B cell (primary cell): ENCODE results near the gene BICDL1. TPM values are rescaled to one million over a fixed set of nuclear protein-coding genes. Genes with fewer than 3 reads are reported as not detected.

Experiments used
- ATAC-seq: fragments of 200-7000 bp; cut with Tn5 transposase; one replicate; pipeline ENCODE4 v1.10.0; 2021; ENCODE audit warnings: low read depth, mild to moderate bottlenecking, moderate number of reproducible peaks, moderate library complexity
- CTCF ChIA-PET: fragments of 350-600 bp; sonication (Branson Sonifier 250); formaldehyde crosslinking; loops from one replicate; lab custom pipeline; 2021; ENCODE audit warnings: antibody characterized with exemption, inconsistent platforms; lab: Charles Lee
- POLR2A ChIA-PET: fragments of 350-600 bp; sonication (Branson Sonifier 250); formaldehyde crosslinking; loops from one replicate; lab custom pipeline; 2021; ENCODE audit warnings: antibody characterized with exemption; lab: Charles Lee
- DNase-seq: peaks from one replicate; pipeline ENCODE4 v3.0.0; 2013
- H2AFZ ChIP-seq: 2 replicates; pipeline ENCODE4 v1.6.1; 2012; ENCODE audit warnings: mild to moderate bottlenecking, low read depth, low read length; ENCODE audit not compliant: insufficient read depth, poor library complexity, severe bottlenecking
- H3K27ac ChIP-seq, 2 donors: 1 replicate in 1 of 2; 2 replicates in 1 of 2; pipeline ENCODE4 v1.5.1; 2012 to 2013; ENCODE audit warnings: low read length in 2 of 2, mild to moderate bottlenecking in 2 of 2, moderate library complexity in 1 of 2
- H3K27me3 ChIP-seq, 4 experiments: fragments of 200-600 bp in 1 of 4; sonication (generic) in 1 of 4; replicated peaks in 1 of 4; 1 replicate in 2 of 4; 2 replicates in 2 of 4; pipeline versions ENCODE4 v1.6.1 to v1.7.0; 2013 to 2016; ENCODE audit warnings: low read length in 3 of 4, mild to moderate bottlenecking in 2 of 4, mixed read lengths in 1 of 4, moderate library complexity in 1 of 4; ENCODE audit not compliant: insufficient read depth in 4 of 4, control insufficient read depth in 3 of 4; ENCODE audit errors: control extremely low read depth in 1 of 4
- H3K36me3 ChIP-seq, 2 experiments: replicated peaks in 1 of 2; 1 replicate in 1 of 2; 2 replicates in 1 of 2; pipeline versions ENCODE4 v1.6.1 to v1.7.1; 2013; ENCODE audit warnings: low read length in 1 of 2; ENCODE audit not compliant: insufficient read depth in 2 of 2, control insufficient read depth in 1 of 2; ENCODE audit errors: control extremely low read depth in 1 of 2, extremely low read depth in 1 of 2
- H3K4me1 ChIP-seq, 2 donors: fragments of 200-600 bp in 1 of 2; sonication (generic) in 1 of 2; 1 replicate in 1 of 2; 2 replicates in 1 of 2; pipeline versions ENCODE4 v1.5.1 to v1.6.1; 2013 to 2017; ENCODE audit warnings: low read length in 2 of 2; ENCODE audit not compliant: control insufficient read depth in 2 of 2, insufficient read depth in 2 of 2
- H3K4me2 ChIP-seq: replicated peaks from 2 replicates; pipeline ENCODE3; 2012; ENCODE audit warnings: mild to moderate bottlenecking, low read depth, low read length; ENCODE audit not compliant: poor library complexity, severe bottlenecking
- H3K4me3 ChIP-seq, 5 experiments: fragments of 200-600 bp in 1 of 5; sonication (generic) in 1 of 5; 1 replicate in 3 of 5; 2 replicates in 2 of 5; pipeline versions ENCODE4 v1.5.1 to v1.7.0; 2011 to 2016; ENCODE audit warnings: low read length in 4 of 5, mild to moderate bottlenecking in 4 of 5, low read depth in 2 of 5, control low read depth in 1 of 5, moderate library complexity in 1 of 5; ENCODE audit not compliant: insufficient read depth in 1 of 5; ENCODE audit errors: control extremely low read depth in 1 of 5, extremely low read depth in 1 of 5
- H3K79me2 ChIP-seq: fragments of 200-600 bp; sonication (generic); one replicate; pipeline ENCODE4 v1.6.0; 2016; ENCODE audit warnings: low read length; ENCODE audit not compliant: control insufficient read depth, insufficient read depth
- H3K9ac ChIP-seq: fragments of 200-600 bp; sonication (generic); 2 replicates; pipeline ENCODE4 v1.6.1; 2017; ENCODE audit warnings: mild to moderate bottlenecking, low read length, moderate library complexity
- H3K9me3 ChIP-seq, 3 donors: one replicate each; pipeline versions ENCODE4 v1.6.1 to v1.7.1; 2013; ENCODE audit warnings: low read length in 2 of 3; ENCODE audit not compliant: control insufficient read depth in 2 of 3, insufficient read depth in 1 of 3; ENCODE audit errors: control extremely low read depth in 1 of 3
- H4K20me1 ChIP-seq: 2 replicates; pipeline ENCODE4 v1.6.0; 2012; ENCODE audit warnings: mild to moderate bottlenecking, low read length; ENCODE audit not compliant: insufficient read depth, control insufficient read depth, poor library complexity, severe bottlenecking
- H3K27ac Mint-ChIP-seq: one replicate; pipeline ENCODE4 v1.8.0; 2021; ENCODE audit warnings: mixed read lengths
- H3K27me3 Mint-ChIP-seq: one replicate; pipeline ENCODE4 v1.8.0; 2021; ENCODE audit warnings: mixed read lengths
- H3K4me1 Mint-ChIP-seq: one replicate; pipeline ENCODE4 v1.8.0; 2021; ENCODE audit warnings: mixed read lengths
- H3K4me3 Mint-ChIP-seq: one replicate; pipeline ENCODE4 v1.8.0; 2021; ENCODE audit warnings: mixed read lengths
- H3K9me3 Mint-ChIP-seq: one replicate; pipeline ENCODE4 v1.8.0; 2022; ENCODE audit warnings: mixed read lengths; ENCODE audit not compliant: insufficient read depth
- CTCF ChIP-seq: fragments of 200-600 bp; IDR thresholded peaks from one replicate; pipeline ENCODE4 v1.8.0; 2022; ENCODE audit warnings: antibody characterized with exemption, mild to moderate bottlenecking
- EZH2 ChIP-seq: IDR thresholded peaks from 2 replicates; pipeline ENCODE4 v1.6.1; 2012; ENCODE audit warnings: borderline replicate concordance, low read depth, mild to moderate bottlenecking, moderate library complexity, low read length; ENCODE audit not compliant: insufficient read depth, poor library complexity, severe bottlenecking
- WGBS: methylation state at CpG from one replicate; pipeline ENCODE4 v1.1.5; 2013; ENCODE audit warnings: missing lambda C conversion rate; ENCODE audit not compliant: insufficient coverage; 5-methylcytosine and 5-hydroxymethylcytosine counted together
- intact Hi-C: fragments of 100-400 bp; cut with micrococcal nuclease; formaldehyde crosslinking; loops from one replicate; pipeline ENCODE4 v1.10.0; 2022
- polyA plus RNA-seq: library from polyadenylated mRNA; depleted of rRNA; stranded (reverse); fragments of >200 nt; gene quantifications from 2 replicates; pipeline ENCODE4 v1.2.3, GENCODE V29; 2012
- total RNA-seq, 2 donors: library from RNA; stranded (reverse); fragments of 120-200 nt in 1 of 2; gene quantifications; 1 replicate in 1 of 2; 2 replicates in 1 of 2; pipeline versions ENCODE4 v1.2.3 to v1.2.4, GENCODE V29; 2013 to 2022

The BICDL1 gene
- total and polyA plus RNA-seq, 2 donors (not counting 1 experiment from before 2014, with no cell fraction given): 15.6 to 41.5 TPM

- H3K27me3 ChIP-seq: no peaks in the 10 kb centered on the region
- no peaks in the 10 kb centered on the region for H3K9me3 ChIP-seq
- no peak overlapping the region for H3K4me3 ChIP-seq
- no peak overlapping the region for H2AFZ ChIP-seq
- H3K27ac ChIP-seq: no peak overlapping the region
- H3K4me2 ChIP-seq: no peak overlapping the region
- no peaks in the 10 kb centered on the region for H4K20me1 ChIP-seq
- H3K4me1 ChIP-seq: peaks cover 4 to 16% of the 10 kb centered on the region in 2 donors
- Mint-ChIP-seq H3K9me3 (no peaks in the 10 kb centered on the region), H3K27ac (no peak overlapping the region), H3K4me3 (no peak overlapping the region), H3K27me3 (no peaks in the 10 kb centered on the region), H3K4me1 (peaks cover 6% of the 10 kb centered on the region)
- CTCF ChIA-PET: no interaction called here
- intact Hi-C loops: no loop called here
- POLR2A ChIA-PET: no interaction called here
- no peak overlapping the region for H3K9ac ChIP-seq
- no peaks in the 10 kb centered on the region for H3K79me2 ChIP-seq
- WGBS: 100% methylated on average over 1 of the region's 7 CpGs
- H3K36me3 ChIP-seq: peaks cover 0 to 5% of the 10 kb centered on the region in 2 experiments
- TF ChIP-seq EZH2 (no peak), CTCF (no peak)
- no peak for DNase-seq
- no peak for ATAC-seq
Observed at GRCh38 chr12:120075034-120075616, 86.1 kb downstream of the BICDL1 start.

GRCh38 chr12:120076651-120077050, 87.6 kb downstream of the BICDL1 start:
- Mint-ChIP-seq H3K27ac (no peak overlapping the region), H3K4me3 (no peak overlapping the region), H3K9me3 (no peaks in the 10 kb centered on the region), H3K4me1 (peaks cover 6% of the 10 kb centered on the region), H3K27me3 (no peaks in the 10 kb centered on the region)
- Histone ChIP-seq H3K9ac (no peak overlapping the region), H3K4me3 (no peak overlapping the region), H4K20me1 (no peaks in the 10 kb centered on the region), H2AFZ (no peak overlapping the region), H3K36me3 (peaks cover 0 to 5% of the 10 kb centered on the region in 2 experiments), H3K4me2 (no peak overlapping the region), H3K9me3 (no peaks in the 10 kb centered on the region), H3K27ac (no peak overlapping the region), H3K27me3 (no peaks in the 10 kb centered on the region), H3K79me2 (no peaks in the 10 kb centered on the region), H3K4me1 (peaks cover 4 to 16% of the 10 kb centered on the region in 2 donors)
- intact Hi-C loops: no loop called here
- no peak for ATAC-seq
- DNase-seq: no peak
- CTCF ChIA-PET: interaction anchor here (0.6 kb wide), 1 partner anchor 8 kb away, joined by 5 read pairs; no protein-coding TSS in a partner anchor
- WGBS: 100% methylated on average over 6 of the region's 6 CpGs
- TF ChIP-seq CTCF (no peak), EZH2 (no peak)
- POLR2A ChIA-PET: no interaction called here
